Ectodermal cell (in vitro differentiated cells): ENCODE measurements around the gene IL6R.

ENCODE experiments used
- H3K27ac ChIP-seq: 2 replicates; pipeline ENCODE4 v1.7.0; 2013; ENCODE audit warnings: mild to moderate bottlenecking, low read depth, low read length; ENCODE audit not compliant: insufficient read depth, poor library complexity, severe bottlenecking
- H3K27me3 ChIP-seq: 2 replicates; pipeline ENCODE4 v1.7.0; 2013; ENCODE audit warnings: mild to moderate bottlenecking, low read length; ENCODE audit not compliant: insufficient read depth, control insufficient read depth, poor library complexity, severe bottlenecking
- H3K36me3 ChIP-seq: one replicate; pipeline ENCODE4 v1.7.0; 2013; ENCODE audit warnings: low read length; ENCODE audit not compliant: control insufficient read depth, insufficient read depth
- H3K4me1 ChIP-seq: one replicate; pipeline ENCODE4 v1.7.0; 2013; ENCODE audit warnings: low read length; ENCODE audit not compliant: control insufficient read depth, insufficient read depth
- H3K4me3 ChIP-seq: 2 replicates; pipeline ENCODE4 v1.7.0; 2013; ENCODE audit warnings: low read depth, low read length, control low read depth; ENCODE audit not compliant: insufficient read depth
- H3K9me3 ChIP-seq: 2 replicates; pipeline ENCODE4 v1.7.0; 2013; ENCODE audit warnings: mild to moderate bottlenecking, low read length, moderate library complexity; ENCODE audit not compliant: control insufficient read depth
- WGBS, 2 experiments: methylation state at CpG; one replicate each; pipeline ENCODE4 v1.1.7; 2013; ENCODE audit warnings: missing lambda C conversion rate in 2 of 2; 5-methylcytosine and 5-hydroxymethylcytosine counted together

Gene IL6R

DNA sequence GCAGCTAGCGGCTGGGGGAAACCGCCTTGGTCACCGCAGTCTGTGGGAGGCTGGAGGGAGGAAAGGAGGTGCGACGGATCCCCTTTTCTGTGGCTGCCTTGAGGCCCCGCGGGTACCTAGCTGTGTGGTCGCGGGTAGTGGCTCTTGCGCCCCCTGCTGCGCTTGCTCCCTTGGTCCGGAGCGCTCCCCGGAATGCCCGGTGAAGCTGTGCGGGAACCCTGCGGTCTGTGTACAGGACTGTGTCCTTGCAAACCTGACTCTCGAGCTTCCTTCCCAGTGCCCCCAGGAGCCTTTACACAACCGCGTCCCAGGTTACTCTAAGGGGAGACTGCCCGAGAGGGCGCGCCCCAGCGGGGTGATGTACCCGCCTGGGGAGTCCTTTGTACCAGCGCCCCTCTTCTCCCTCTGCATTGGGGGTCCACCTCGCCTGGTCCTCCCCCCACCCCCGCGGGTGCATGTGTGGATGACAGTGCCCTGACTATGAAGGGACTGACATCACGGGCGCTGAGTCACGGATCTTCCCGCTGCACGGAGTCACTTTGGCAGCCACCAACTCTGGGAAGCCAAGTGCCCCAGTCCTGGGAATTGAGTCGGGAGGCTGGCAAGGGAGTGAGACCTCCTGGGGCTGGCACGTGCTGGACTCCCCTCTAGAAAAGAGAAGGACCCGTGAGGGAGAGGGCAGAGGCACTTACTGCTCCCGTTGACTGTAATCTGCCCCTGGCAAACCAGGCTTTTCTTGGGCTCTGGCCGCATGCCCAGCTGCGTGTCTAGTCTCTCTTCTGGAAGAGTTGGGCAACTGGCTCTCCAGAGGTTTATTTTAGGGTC is 816 bp downstream of the IL6R start:
- no peak overlapping the region for H3K27ac ChIP-seq

DNA sequence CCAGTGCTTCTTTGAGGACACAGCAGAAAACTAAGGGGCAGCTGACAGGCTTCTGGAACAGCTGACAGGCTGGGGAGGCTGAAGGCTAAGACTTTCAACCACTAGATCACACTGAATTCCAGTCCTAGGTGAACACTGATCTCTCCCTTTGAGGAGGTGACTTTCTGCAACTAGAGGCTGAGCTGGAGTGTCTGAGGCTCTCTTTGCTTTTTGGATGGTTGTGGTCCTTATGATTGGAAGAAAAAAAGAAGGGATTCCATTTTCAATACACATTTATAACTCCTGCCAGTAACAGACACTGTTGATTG is 1.4 kb downstream of the IL6R start:
- H3K36me3 ChIP-seq, result no peaks in the 10 kb centered on the region
- no peaks in the 10 kb centered on the region for H3K9me3 ChIP-seq
- H3K27ac ChIP-seq, result no peak overlapping the region
- H3K4me1 ChIP-seq, result peaks cover 9% of the 10 kb centered on the region
- peaks cover 65% of the 10 kb centered on the region for H3K27me3 ChIP-seq
- no peak overlapping the region for H3K4me3 ChIP-seq

More for the DNA sequence above, 816 bp downstream of the IL6R start:
- H3K4me1 ChIP-seq, result peaks cover 9% of the 10 kb centered on the region
- H3K36me3 ChIP-seq, result no peaks in the 10 kb centered on the region
- H3K27me3 ChIP-seq, result peaks cover 65% of the 10 kb centered on the region
- peak overlapping the region; percentile 32 for H3K4me3 ChIP-seq
- WGBS, 2 experiments, result 11 to 12% methylated on average over 40 of the region's 40 CpGs
- H3K9me3 ChIP-seq, result no peaks in the 10 kb centered on the region

- Histone ChIP-seq H3K4me3 (no peak overlapping the region), H3K36me3 (no peaks in the 10 kb centered on the region), H3K27ac (no peak overlapping the region), H3K27me3 (peaks cover 65% of the 10 kb centered on the region), H3K9me3 (no peaks in the 10 kb centered on the region), H3K4me1 (peaks cover 9% of the 10 kb centered on the region)
- WGBS, 2 experiments, result 94 to 96% methylated on average over 3 of the region's 3 CpGs
Measured at GRCh38 chr1:154406886-154407197, 1.7 kb downstream of the IL6R start.

GRCh38 chr1:154407198-154408091 is 2.3 kb downstream of the IL6R start:
- 74 to 77% methylated on average over 11 of the region's 11 CpGs for WGBS, 2 experiments
- Histone ChIP-seq H3K4me3 (no peak overlapping the region), H3K9me3 (no peaks in the 10 kb centered on the region), H3K4me1 (peaks cover 9% of the 10 kb centered on the region), H3K27me3 (peaks cover 65% of the 10 kb centered on the region), H3K27ac (no peak overlapping the region), H3K36me3 (no peaks in the 10 kb centered on the region)

GRCh38 chr1:154408174-154408777 is 3.1 kb downstream of the IL6R start:
- no peaks in the 10 kb centered on the region for H3K9me3 ChIP-seq
- WGBS, 2 experiments, result 83 to 88% methylated on average over 7 of the region's 7 CpGs
- H3K27me3 ChIP-seq, result peaks cover 60% of the 10 kb centered on the region
- H3K4me1 ChIP-seq, result peaks cover 9% of the 10 kb centered on the region
- H3K4me3 ChIP-seq, result no peak overlapping the region
- H3K27ac ChIP-seq, result no peak overlapping the region
- H3K36me3 ChIP-seq, result no peaks in the 10 kb centered on the region

DNA sequence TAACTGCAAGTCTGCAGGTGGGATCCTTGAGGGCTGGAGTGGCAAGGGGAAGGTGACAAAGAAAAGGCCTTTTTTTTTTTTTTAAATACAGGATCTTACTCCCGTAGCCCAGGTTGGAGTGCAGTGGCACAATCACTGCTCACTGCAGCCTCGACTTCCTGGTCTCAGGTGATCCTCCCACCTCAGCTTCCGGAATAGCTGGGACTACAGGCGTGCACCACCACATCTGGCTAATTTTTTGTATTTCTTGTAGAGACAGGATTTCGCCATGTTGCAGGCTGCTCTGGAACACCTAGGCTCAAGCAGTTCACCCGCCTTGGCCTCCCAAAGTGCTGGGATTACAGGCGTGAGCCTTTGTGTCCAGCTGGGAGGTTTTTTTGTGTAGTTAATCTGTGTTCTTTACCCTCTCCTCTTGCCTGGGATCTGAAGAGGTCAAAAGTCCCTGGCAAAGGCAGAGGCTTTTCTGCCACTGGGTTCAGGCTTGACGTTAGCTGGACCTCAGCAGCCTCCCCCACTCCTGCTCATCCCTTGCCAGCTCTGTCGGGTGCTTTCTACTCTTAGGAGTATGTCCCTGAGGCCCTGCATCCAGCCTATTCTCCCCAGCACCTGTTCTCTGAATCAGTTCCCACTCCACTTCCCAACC is 5.2 kb downstream of the IL6R start:
- H3K27ac ChIP-seq, result no peak overlapping the region
- 65 to 72% methylated on average over 9 of the region's 9 CpGs for WGBS, 2 experiments
- no peaks in the 10 kb centered on the region for H3K9me3 ChIP-seq
- no peaks in the 10 kb centered on the region for H3K36me3 ChIP-seq
- H3K4me1 ChIP-seq, result peaks cover 9% of the 10 kb centered on the region
- H3K4me3 ChIP-seq, result no peak overlapping the region
- peaks cover 40% of the 10 kb centered on the region for H3K27me3 ChIP-seq

GRCh38 chr1:154411525-154411924 is 6.4 kb downstream of the IL6R start:
- H3K4me3 ChIP-seq, result no peak overlapping the region
- H3K9me3 ChIP-seq, result no peaks in the 10 kb centered on the region
- no peaks in the 10 kb centered on the region for H3K36me3 ChIP-seq
- peaks cover 28% of the 10 kb centered on the region for H3K27me3 ChIP-seq
- H3K27ac ChIP-seq, result no peak overlapping the region
- WGBS, 2 experiments, result 92 to 97% methylated on average over 4 of the region's 4 CpGs
- H3K4me1 ChIP-seq, result no peaks in the 10 kb centered on the region

GRCh38 chr1:154413177-154413783 is 8.1 kb downstream of the IL6R start:
- Histone ChIP-seq H3K27ac (no peak overlapping the region), H3K4me3 (no peak overlapping the region), H3K9me3 (no peaks in the 10 kb centered on the region), H3K4me1 (no peaks in the 10 kb centered on the region), H3K27me3 (peaks cover 10% of the 10 kb centered on the region), H3K36me3 (no peaks in the 10 kb centered on the region)
- WGBS, 2 experiments, result 88 to 90% methylated on average over 7 of the region's 7 CpGs

DNA sequence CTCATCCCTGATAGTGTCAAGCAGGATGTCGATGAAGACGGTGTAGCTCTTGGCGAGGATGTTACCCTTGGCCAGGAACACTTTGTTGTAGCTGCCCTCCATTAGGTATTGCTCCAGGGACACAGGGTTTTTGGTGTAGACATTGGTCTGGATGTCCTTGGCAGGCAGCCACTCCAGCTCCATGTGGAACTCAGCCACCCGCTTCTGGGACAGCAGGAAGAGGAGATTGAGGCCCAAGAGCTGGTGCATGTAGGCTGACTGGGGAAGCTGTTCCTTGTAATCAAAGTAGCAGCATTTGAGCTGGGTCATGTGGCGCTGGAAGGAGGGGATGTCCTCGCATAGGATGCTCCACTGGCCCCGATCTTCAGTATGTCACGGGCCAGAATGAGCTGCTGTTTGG is 9.5 kb downstream of the IL6R start:
- 94% methylated on average over 8 of the region's 8 CpGs for WGBS, 2 experiments

More for the DNA sequence above, 9.5 kb downstream of the IL6R start:
- H3K27me3 ChIP-seq, result peaks cover 7% of the 10 kb centered on the region
- H3K27ac ChIP-seq, result no peak overlapping the region
- H3K4me1 ChIP-seq, result no peaks in the 10 kb centered on the region
- H3K4me3 ChIP-seq, result no peak overlapping the region
- H3K36me3 ChIP-seq, result no peaks in the 10 kb centered on the region
- no peaks in the 10 kb centered on the region for H3K9me3 ChIP-seq
